RWPE1 (cell line): ENCODE measurements around the gene CYB5R4.

Experiments
- CTCF ChIA-PET: fragments of 350-600 bp; sonication (Branson Sonifier 250); formaldehyde crosslinking; extraction: SDS; loops from one replicate; lab custom pipeline; 2021; lab: Yijun Ruan, JAX
- POLR2A ChIA-PET: fragments of 400-600 bp; formaldehyde crosslinking; extraction: SDS; loops from one replicate; lab custom pipeline; 2020; ENCODE audit warnings: antibody characterized with exemption; ENCODE audit not compliant: low non-redundant PET; lab: Yijun Ruan, JAX
- DNase-seq: peaks from one replicate; pipeline ENCODE4 v3.0.0; 2012; ENCODE audit warnings: low spot score
- H3K27ac ChIP-seq: fragments of 450-650 bp; 2 replicates; pipeline ENCODE4 v1.5.1; 2017
- TF ChIP-seq, protein P1 (sequence below): fragments of 450-650 bp; conservative IDR thresholded peaks from 2 replicates; pipeline ENCODE4 v1.5.1; 2017; ENCODE audit warnings: low read depth, mild to moderate bottlenecking

The CYB5R4 gene

DNA sequence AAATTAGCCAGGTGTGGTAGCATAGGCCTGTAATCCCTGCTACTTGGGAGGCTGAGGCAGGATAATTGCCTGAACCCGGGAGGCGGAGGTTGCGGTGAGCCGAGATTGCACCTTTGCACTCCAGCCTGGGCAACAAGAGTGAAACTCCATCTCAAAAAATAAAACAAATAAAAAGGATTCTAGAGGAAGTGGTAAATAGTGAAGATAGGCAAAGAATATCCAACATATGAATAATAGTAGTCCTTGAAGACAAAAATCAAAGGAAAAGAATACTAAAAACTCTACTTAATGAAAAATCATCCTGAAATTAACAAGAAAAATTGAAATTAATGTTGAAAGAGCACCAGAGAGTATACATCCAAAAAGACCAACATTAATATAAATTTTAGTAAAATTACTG, 107.0 kb downstream of the CYB5R4 start:
- no peak for DNase-seq
- POLR2A ChIA-PET = no interaction called here
- H3K27ac ChIP-seq = no peak overlapping the region
- TF ChIP-seq, protein P1, sequence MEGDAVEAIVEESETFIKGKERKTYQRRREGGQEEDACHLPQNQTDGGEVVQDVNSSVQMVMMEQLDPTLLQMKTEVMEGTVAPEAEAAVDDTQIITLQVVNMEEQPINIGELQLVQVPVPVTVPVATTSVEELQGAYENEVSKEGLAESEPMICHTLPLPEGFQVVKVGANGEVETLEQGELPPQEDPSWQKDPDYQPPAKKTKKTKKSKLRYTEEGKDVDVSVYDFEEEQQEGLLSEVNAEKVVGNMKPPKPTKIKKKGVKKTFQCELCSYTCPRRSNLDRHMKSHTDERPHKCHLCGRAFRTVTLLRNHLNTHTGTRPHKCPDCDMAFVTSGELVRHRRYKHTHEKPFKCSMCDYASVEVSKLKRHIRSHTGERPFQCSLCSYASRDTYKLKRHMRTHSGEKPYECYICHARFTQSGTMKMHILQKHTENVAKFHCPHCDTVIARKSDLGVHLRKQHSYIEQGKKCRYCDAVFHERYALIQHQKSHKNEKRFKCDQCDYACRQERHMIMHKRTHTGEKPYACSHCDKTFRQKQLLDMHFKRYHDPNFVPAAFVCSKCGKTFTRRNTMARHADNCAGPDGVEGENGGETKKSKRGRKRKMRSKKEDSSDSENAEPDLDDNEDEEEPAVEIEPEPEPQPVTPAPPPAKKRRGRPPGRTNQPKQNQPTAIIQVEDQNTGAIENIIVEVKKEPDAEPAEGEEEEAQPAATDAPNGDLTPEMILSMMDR = no peak
- CTCF ChIA-PET = no interaction called here

DNA sequence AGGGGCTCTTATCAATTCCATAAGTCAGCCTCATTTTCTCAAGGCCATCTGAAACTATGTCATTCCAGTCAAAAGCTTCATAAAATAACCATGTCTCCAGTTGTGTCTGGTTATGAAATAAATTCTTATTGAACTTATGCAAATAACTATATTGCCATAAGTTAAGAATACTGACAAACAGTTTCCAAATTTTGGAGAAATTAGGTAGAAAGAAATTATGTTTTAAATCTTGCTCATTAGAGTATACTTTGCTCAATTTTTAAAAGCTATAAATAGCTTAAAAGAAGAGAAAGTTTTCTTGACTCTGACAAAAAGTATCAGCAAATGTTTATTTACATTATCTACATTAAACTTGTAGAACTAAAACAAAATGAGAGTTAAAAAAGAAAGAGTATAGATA, 111.1 kb downstream of the CYB5R4 start:
- ChIA-PET POLR2A (no interaction called here), CTCF (no interaction called here)
- no peak overlapping the region for H3K27ac ChIP-seq
- TF ChIP-seq, protein P1 = no peak
- no peak for DNase-seq

DNA sequence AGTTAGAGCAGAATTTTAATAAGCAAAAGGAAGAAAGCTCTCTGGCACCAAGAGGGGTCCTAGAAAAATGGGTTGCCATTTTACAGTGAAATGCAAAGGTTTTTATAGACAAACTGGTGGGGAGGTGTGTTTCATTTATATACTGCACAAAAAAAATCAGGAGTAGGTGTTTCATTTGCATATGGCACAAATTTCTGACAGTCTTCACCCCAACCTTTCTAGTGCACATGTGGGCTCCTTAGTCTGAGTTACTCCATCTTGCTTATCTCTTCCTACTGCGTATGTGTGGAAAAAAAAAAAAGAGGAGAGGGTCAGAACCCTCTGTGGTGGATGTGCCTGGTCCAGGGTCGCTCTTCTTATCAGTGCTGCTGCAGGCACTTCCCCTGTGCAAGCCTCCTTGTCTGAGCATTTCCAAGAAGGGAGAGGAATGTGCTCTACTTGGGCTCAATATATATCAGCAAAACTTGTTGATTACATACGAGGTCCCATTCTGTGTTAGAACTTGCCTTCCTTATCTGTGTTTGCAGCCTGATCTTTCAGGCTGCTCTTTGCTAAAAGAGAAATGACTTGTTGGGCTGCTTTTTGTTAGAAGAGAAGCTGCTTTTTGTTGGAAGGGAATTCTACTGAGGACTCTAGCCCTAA, 115.0 kb downstream of the CYB5R4 start:
- no peak for DNase-seq
- TF ChIP-seq, protein P1 = no peak
- POLR2A ChIA-PET = no interaction called here
- CTCF ChIA-PET = no interaction called here
- H3K27ac ChIP-seq = no peak overlapping the region

DNA sequence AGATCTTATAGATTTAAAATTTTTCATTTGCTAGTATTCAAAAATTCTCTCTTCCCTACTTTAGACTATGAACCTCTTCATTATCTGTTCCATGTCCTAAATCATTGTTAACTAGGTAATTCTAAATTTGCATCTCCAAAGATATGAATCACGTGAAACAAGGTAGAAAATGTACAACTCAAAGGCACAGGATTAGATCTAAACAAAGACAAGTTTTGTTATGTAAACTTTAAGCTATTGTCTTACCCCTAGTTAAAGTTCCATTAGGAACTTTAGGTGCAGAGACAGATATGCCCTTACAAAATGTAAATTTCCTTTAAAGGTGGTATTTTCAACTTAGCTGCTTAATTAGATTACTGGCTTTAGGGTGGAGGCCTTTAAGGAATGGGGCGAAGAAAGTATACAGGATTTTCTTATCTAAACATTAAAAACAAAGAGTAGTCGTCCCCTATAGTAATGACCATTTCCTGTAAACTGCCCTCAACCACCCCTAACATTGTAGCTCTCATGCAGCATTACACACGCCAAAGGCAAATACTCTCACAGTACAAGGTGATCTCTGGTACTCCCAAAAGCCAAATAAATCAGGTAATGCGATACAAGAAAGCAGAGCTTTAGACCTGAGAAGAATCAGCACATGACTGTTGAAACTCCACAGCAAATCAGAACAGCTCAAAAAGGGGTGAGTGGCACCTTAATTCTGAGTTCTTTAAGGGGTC, 116.7 kb downstream of the CYB5R4 start:
- ChIA-PET CTCF (no interaction called here), POLR2A (no interaction called here)
- TF ChIP-seq, protein P1 = no peak
- DNase-seq = no peak
- H3K27ac ChIP-seq = no peak overlapping the region

DNA sequence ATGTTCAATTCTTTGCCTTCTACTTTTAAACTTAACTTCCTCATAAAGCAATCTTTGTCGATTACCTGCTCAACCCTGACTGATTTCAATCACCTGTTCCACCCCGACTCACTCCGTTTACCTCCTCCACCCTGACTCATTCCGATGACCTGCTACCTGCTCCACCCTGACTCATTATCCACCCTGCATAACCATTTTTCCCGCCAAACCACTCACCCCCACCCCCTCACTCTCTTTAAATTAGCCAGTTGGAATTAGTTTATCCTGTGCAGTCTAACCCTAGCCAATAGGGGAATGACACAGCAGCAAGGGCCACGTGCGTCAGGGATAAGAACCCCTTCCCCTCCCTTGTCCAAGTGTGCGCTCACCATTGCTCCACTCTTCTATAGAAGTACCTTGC, 117.4 kb downstream of the CYB5R4 start:
- ChIA-PET CTCF (no interaction called here), POLR2A (no interaction called here)
- no peak overlapping the region for H3K27ac ChIP-seq
- TF ChIP-seq, protein P1 = no peak
- DNase-seq = peak; percentile 6

DNA sequence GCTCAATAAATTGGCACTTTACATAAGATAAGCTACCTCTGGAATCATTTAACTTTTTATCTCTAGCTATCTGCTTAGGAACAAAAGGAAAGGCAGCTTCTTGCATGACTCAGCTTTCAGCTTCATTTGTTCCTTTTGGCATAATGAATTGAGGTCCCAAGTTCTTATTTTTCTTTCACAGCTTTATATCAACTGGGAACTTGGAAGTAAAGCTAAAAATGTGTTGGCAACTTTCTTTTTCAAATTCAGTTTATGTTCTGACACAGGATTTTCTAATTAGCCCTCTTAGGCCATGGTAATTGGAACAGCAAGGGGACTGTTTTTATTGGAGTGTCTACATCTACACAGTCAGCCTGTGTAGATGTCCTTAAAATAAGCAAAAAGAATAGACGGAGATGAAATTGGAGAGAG, 118.8 kb downstream of the CYB5R4 start:
- no peak overlapping the region for H3K27ac ChIP-seq
- CTCF ChIA-PET = interaction anchor here (0.6 kb wide), 1 partner anchor 22 kb away, joined by 4 read pairs; no protein-coding TSS in a partner anchor
- TF ChIP-seq, protein P1 = no peak
- DNase-seq = no peak
- POLR2A ChIA-PET = no interaction called here
